ENCODE measurements around the gene TDRD7.

GRCh38 chr9:97502984-97503861, 91.3 kb downstream of the TDRD7 start:
- peak in 3 of 4 experiments; percentile 8 to 22 (median 12) for TF ChIP-seq CTCF (IDR thresholded peaks at IDR 0.05)
- peak in 1 of 2 donors; percentile 12 for TF ChIP-seq POLR2A (IDR thresholded peaks at IDR 0.05)
- no peak for TF ChIP-seq POLR2AphosphoS5 (IDR thresholded peaks at IDR 0.05)
